Measurements from ENCODE around the gene ZSWIM8. TPM values are rescaled to one million over a fixed set of nuclear protein-coding genes. Genes with fewer than 3 reads are reported as not detected.
A peak's percentile ranks its signal among the peaks of the same experiment; 100 is the strongest.

ZSWIM8 gene
- total RNA-seq, 1 donor from 2014 or later = 56.3 TPM

- peak overlapping the region; percentile 6 for H3K4me3 Mint-ChIP-seq
- DNase-seq (ENCODE audit: low spot score) = peak; percentile 28
- no peaks in the 10 kb centered on the region for H3K27me3 Mint-ChIP-seq (ENCODE audit: insufficient read depth)
- H3K9me3 Mint-ChIP-seq = no peaks in the 10 kb centered on the region
- peaks cover 49% of the 10 kb centered on the region for H3K4me1 Mint-ChIP-seq (ENCODE audit: low read depth)
- intact Hi-C loops (cut with micrococcal nuclease) = loop anchor here (2.0 kb wide), 1 partner anchor 15 kb away; the partner anchor contains the start of gene SEC24C
- peak overlapping the region; percentile 79 for H3K27ac Mint-ChIP-seq
- H3K36me3 Mint-ChIP-seq (ENCODE audit: low read depth) = peaks cover 45% of the 10 kb centered on the region
Measured at GRCh38 chr10:73759512-73760115, 25.8 kb upstream of the ZSWIM8 start.

- peaks cover 62% of the 10 kb centered on the region for H3K36me3 Mint-ChIP-seq (ENCODE audit: low read depth)
- DNase-seq (ENCODE audit: low spot score) = no peak
- intact Hi-C loops (cut with micrococcal nuclease) = no loop called here
- no peaks in the 10 kb centered on the region for H3K27me3 Mint-ChIP-seq (ENCODE audit: insufficient read depth)
- H3K4me1 Mint-ChIP-seq (ENCODE audit: low read depth) = peaks cover 63% of the 10 kb centered on the region
- H3K27ac Mint-ChIP-seq = peak overlapping the region; percentile 20
- no peak overlapping the region for H3K4me3 Mint-ChIP-seq
- no peaks in the 10 kb centered on the region for H3K9me3 Mint-ChIP-seq
Measured at GRCh38 chr10:73761781-73762180, 23.6 kb upstream of the ZSWIM8 start.

- intact Hi-C loops (cut with micrococcal nuclease) = loop anchor here (1.0 kb wide), 1 partner anchor 33 kb away; no protein-coding TSS in a partner anchor
- peak overlapping the region; percentile 3 for H3K4me3 Mint-ChIP-seq
Measured at GRCh38 chr10:73762915-73763314, 22.5 kb upstream of the ZSWIM8 start.

GRCh38 chr10:73763343-73763742 lies 22.1 kb upstream of the ZSWIM8 start:
- H3K36me3 Mint-ChIP-seq (ENCODE audit: low read depth) = peaks cover 67% of the 10 kb centered on the region
- DNase-seq (ENCODE audit: low spot score) = no peak
- H3K27ac Mint-ChIP-seq = peak overlapping the region; percentile 85
- H3K4me1 Mint-ChIP-seq (ENCODE audit: low read depth) = peaks cover 57% of the 10 kb centered on the region
- H3K4me3 Mint-ChIP-seq = no peak overlapping the region
- no peaks in the 10 kb centered on the region for H3K27me3 Mint-ChIP-seq (ENCODE audit: insufficient read depth)
- intact Hi-C loops (cut with micrococcal nuclease) = loop anchor here (1.0 kb wide), 1 partner anchor 33 kb away; no protein-coding TSS in a partner anchor
- no peaks in the 10 kb centered on the region for H3K9me3 Mint-ChIP-seq

More at GRCh38 chr10:73762915-73763314, 22.5 kb upstream of the ZSWIM8 start:
- H3K9me3 Mint-ChIP-seq = no peaks in the 10 kb centered on the region
- no peaks in the 10 kb centered on the region for H3K27me3 Mint-ChIP-seq (ENCODE audit: insufficient read depth)
- peaks cover 67% of the 10 kb centered on the region for H3K36me3 Mint-ChIP-seq (ENCODE audit: low read depth)
- no peak for DNase-seq (ENCODE audit: low spot score)
- peak overlapping the region; percentile 85 for H3K27ac Mint-ChIP-seq
- H3K4me1 Mint-ChIP-seq (ENCODE audit: low read depth) = peaks cover 61% of the 10 kb centered on the region

GRCh38 chr10:73765066-73765465 lies 20.3 kb upstream of the ZSWIM8 start:
- peaks cover 55% of the 10 kb centered on the region for H3K4me1 Mint-ChIP-seq (ENCODE audit: low read depth)
- H3K27ac Mint-ChIP-seq = peak overlapping the region; percentile 78
- no peak for DNase-seq (ENCODE audit: low spot score)
- intact Hi-C loops (cut with micrococcal nuclease) = no loop called here
- H3K9me3 Mint-ChIP-seq = no peaks in the 10 kb centered on the region
- H3K27me3 Mint-ChIP-seq (ENCODE audit: insufficient read depth) = no peaks in the 10 kb centered on the region
- peaks cover 67% of the 10 kb centered on the region for H3K36me3 Mint-ChIP-seq (ENCODE audit: low read depth)
- no peak overlapping the region for H3K4me3 Mint-ChIP-seq

- H3K27ac Mint-ChIP-seq = peak overlapping the region; percentile 65
- peaks cover 67% of the 10 kb centered on the region for H3K36me3 Mint-ChIP-seq (ENCODE audit: low read depth)
- H3K27me3 Mint-ChIP-seq (ENCODE audit: insufficient read depth) = no peaks in the 10 kb centered on the region
- H3K9me3 Mint-ChIP-seq = no peaks in the 10 kb centered on the region
- H3K4me1 Mint-ChIP-seq (ENCODE audit: low read depth) = peaks cover 54% of the 10 kb centered on the region
- intact Hi-C loops (cut with micrococcal nuclease) = no loop called here
- H3K4me3 Mint-ChIP-seq = no peak overlapping the region
- peak; percentile 51 for DNase-seq (ENCODE audit: low spot score)
Measured at GRCh38 chr10:73768881-73769280, 16.5 kb upstream of the ZSWIM8 start.

GRCh38 chr10:73769396-73769795 lies 16.0 kb upstream of the ZSWIM8 start:
- no peaks in the 10 kb centered on the region for H3K27me3 Mint-ChIP-seq (ENCODE audit: insufficient read depth)
- no peak overlapping the region for H3K4me3 Mint-ChIP-seq
- H3K9me3 Mint-ChIP-seq = no peaks in the 10 kb centered on the region
- no peak for DNase-seq (ENCODE audit: low spot score)
- H3K27ac Mint-ChIP-seq = no peak overlapping the region
- intact Hi-C loops (cut with micrococcal nuclease) = no loop called here
- peaks cover 58% of the 10 kb centered on the region for H3K4me1 Mint-ChIP-seq (ENCODE audit: low read depth)
- H3K36me3 Mint-ChIP-seq (ENCODE audit: low read depth) = peaks cover 70% of the 10 kb centered on the region

- Mint-ChIP-seq H3K27ac (peak overlapping the region; percentile 91), H3K27me3 (ENCODE audit: insufficient read depth) (no peaks in the 10 kb centered on the region), H3K4me3 (peak overlapping the region; percentile 94), H3K36me3 (ENCODE audit: low read depth) (peaks cover 60% of the 10 kb centered on the region), H3K4me1 (ENCODE audit: low read depth) (peaks cover 63% of the 10 kb centered on the region), H3K9me3 (no peaks in the 10 kb centered on the region)
- intact Hi-C loops (cut with micrococcal nuclease) = loop anchor here (1.0 to 5.0 kb wide), 11 partner anchors 10 to 816 kb away; partner anchors contain the start of genes NDST2, SEC24C and ZSWIM8
- peak; percentile 78 for DNase-seq (ENCODE audit: low spot score)
Measured at GRCh38 chr10:73771722-73772280, 13.6 kb upstream of the ZSWIM8 start.

- Mint-ChIP-seq H3K27ac (peak overlapping the region; percentile 91), H3K36me3 (ENCODE audit: low read depth) (peaks cover 64% of the 10 kb centered on the region), H3K4me1 (ENCODE audit: low read depth) (peaks cover 67% of the 10 kb centered on the region), H3K4me3 (peak overlapping the region; percentile 94), H3K27me3 (ENCODE audit: insufficient read depth) (no peaks in the 10 kb centered on the region), H3K9me3 (no peaks in the 10 kb centered on the region)
- DNase-seq (ENCODE audit: low spot score) = peak; percentile 85
- intact Hi-C loops (cut with micrococcal nuclease) = loop anchor here (1.0 to 5.0 kb wide), 11 partner anchors 9 to 815 kb away; partner anchors contain the start of genes NDST2, SEC24C and ZSWIM8
Measured at GRCh38 chr10:73772281-73773151, 12.9 kb upstream of the ZSWIM8 start.

- Mint-ChIP-seq H3K27me3 (ENCODE audit: insufficient read depth) (no peaks in the 10 kb centered on the region), H3K4me1 (ENCODE audit: low read depth) (peaks cover 67% of the 10 kb centered on the region), H3K36me3 (ENCODE audit: low read depth) (peaks cover 61% of the 10 kb centered on the region), H3K4me3 (peak overlapping the region; percentile 94), H3K9me3 (no peaks in the 10 kb centered on the region), H3K27ac (peak overlapping the region; percentile 91)
- intact Hi-C loops (cut with micrococcal nuclease) = loop anchor here (2.0 to 5.0 kb wide), 4 partner anchors 37 to 814 kb away; partner anchors contain the start of gene NDST2
- no peak for DNase-seq (ENCODE audit: low spot score)
Measured at GRCh38 chr10:73773152-73773879, 12.1 kb upstream of the ZSWIM8 start.

- peak overlapping the region; percentile 35 for H3K27ac Mint-ChIP-seq
- no peaks in the 10 kb centered on the region for H3K27me3 Mint-ChIP-seq (ENCODE audit: insufficient read depth)
- H3K9me3 Mint-ChIP-seq = no peaks in the 10 kb centered on the region
- intact Hi-C loops (cut with micrococcal nuclease) = loop anchor here (5.0 kb wide), 3 partner anchors 103 to 813 kb away; no protein-coding TSS in a partner anchor
- peaks cover 59% of the 10 kb centered on the region for H3K4me1 Mint-ChIP-seq (ENCODE audit: low read depth)
- H3K36me3 Mint-ChIP-seq (ENCODE audit: low read depth) = peaks cover 52% of the 10 kb centered on the region
- DNase-seq (ENCODE audit: low spot score) = no peak
- H3K4me3 Mint-ChIP-seq = peak overlapping the region; percentile 94
Measured at GRCh38 chr10:73774637-73775036, 10.8 kb upstream of the ZSWIM8 start.

- intact Hi-C loops (cut with micrococcal nuclease) = no loop called here
- H3K27ac Mint-ChIP-seq = no peak overlapping the region
- peaks cover 56% of the 10 kb centered on the region for H3K4me1 Mint-ChIP-seq (ENCODE audit: low read depth)
Measured at GRCh38 chr10:73779018-73779417, 6.4 kb upstream of the ZSWIM8 start.

More at GRCh38 chr10:73779018-73779417, 6.4 kb upstream of the ZSWIM8 start:
- H3K27me3 Mint-ChIP-seq (ENCODE audit: insufficient read depth) = no peaks in the 10 kb centered on the region
- H3K36me3 Mint-ChIP-seq (ENCODE audit: low read depth) = peaks cover 39% of the 10 kb centered on the region
- H3K9me3 Mint-ChIP-seq = no peaks in the 10 kb centered on the region
- DNase-seq (ENCODE audit: low spot score) = no peak
- no peak overlapping the region for H3K4me3 Mint-ChIP-seq
